ENCODE data around the gene TSPAN8.

TSPAN8 gene

DNA sequence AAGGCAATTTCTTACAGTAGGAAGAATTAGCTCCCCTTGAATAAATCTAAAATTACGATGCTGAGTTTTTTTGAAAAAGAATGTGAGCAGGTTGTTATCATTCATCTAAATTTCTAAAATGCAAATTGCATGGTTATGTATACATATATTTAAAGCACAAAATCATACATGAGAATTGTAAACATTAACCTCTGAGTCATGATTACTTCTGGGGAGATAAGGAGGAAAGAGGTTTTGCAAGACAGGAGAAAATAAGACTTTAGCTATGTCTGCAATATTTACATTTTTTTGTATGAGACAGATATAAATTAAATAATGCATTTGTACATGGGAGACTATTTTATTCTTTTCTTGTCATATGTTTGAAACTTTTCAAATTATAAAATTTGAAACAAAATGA, 72.2 kb downstream of the TSPAN8 start:
- no peaks in the 10 kb centered on the region for H3K27me3 ChIP-seq
- no peak overlapping the region for H3K4me3 ChIP-seq
- no peaks in the 10 kb centered on the region for H3K4me1 ChIP-seq
- TF ChIP-seq CTCF (IDR thresholded peaks at IDR 0.05) = no peak
- peaks cover 0 to 3% (median 0%) of the 10 kb centered on the region in 3 donors for H3K9me3 ChIP-seq
- no peak overlapping the region for H3K27ac ChIP-seq
- no peaks in the 10 kb centered on the region for H3K36me3 ChIP-seq
- intact Hi-C loops (cut with DNase I; ENCODE audit: low total_unique reads) = no loop called here
- no peak for DNase-seq

GRCh38 chr12:71075743-71076142, 82.1 kb downstream of the TSPAN8 start:
- DNase-seq = no peak
- H3K36me3 ChIP-seq = no peaks in the 10 kb centered on the region
- H3K9me3 ChIP-seq = no peaks in the 10 kb centered on the region
- intact Hi-C loops (cut with DNase I; ENCODE audit: low total_unique reads) = no loop called here
- no peak for TF ChIP-seq CTCF (IDR thresholded peaks at IDR 0.05)
- H3K27ac ChIP-seq = no peak overlapping the region
- H3K4me1 ChIP-seq = no peaks in the 10 kb centered on the region
- H3K4me3 ChIP-seq = no peak overlapping the region
- no peaks in the 10 kb centered on the region for H3K27me3 ChIP-seq
